ENCODE data around the gene MPP3.

The MPP3 gene

DNA sequence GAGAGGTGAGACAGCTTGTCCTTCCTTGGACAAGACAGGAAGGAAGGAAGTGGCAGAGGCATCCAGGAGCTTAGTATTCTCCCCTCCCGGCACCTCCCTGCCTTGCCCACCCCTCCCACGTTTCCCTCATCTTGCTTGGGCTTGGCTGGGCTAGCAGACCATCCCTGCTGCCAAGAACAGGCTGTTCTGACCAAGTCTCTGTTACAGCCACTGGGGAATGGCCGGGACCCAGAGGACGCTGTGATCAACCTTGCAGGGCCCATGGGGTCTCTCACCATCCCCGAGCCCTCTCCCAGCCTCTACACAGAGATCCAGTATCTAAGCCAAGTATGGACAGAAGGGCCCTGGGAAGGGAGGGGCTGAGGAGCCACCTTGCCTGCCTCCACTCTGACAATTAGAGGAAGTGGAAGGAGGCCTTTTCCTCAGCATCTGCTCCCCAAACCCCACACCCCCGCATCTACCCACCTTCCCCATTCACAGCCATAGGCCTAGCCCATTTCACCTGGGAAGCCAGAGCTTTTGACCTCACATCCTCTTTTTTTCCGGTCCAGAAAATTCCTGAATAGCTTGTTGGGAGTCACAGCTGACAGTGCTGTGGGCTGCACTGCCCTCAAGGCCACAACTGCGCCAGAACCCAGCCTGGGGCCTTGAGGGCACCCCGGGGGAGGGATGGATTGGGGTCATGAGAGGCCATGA lies 28.1 kb upstream of the MPP3 start:
- no peak overlapping the region for H3K27ac ChIP-seq (ENCODE audit: insufficient read depth, low read depth, low read length, poor library complexity, severe bottlenecking)
- no peak overlapping the region for H3K4me3 ChIP-seq (ENCODE audit: insufficient read depth, low read depth, low read length)
- no peaks in the 10 kb centered on the region for H3K27me3 ChIP-seq (ENCODE audit: control insufficient read depth, insufficient read depth, low read length, poor library complexity, severe bottlenecking)
- H3K36me3 ChIP-seq (ENCODE audit: control insufficient read depth, insufficient read depth, low read length), result no peaks in the 10 kb centered on the region
- H3K4me1 ChIP-seq (ENCODE audit: control insufficient read depth, insufficient read depth, low read length), result no peaks in the 10 kb centered on the region
- WGBS, 2 experiments, result 88 to 90% methylated on average over 9 of the region's 9 CpGs
- no peaks in the 10 kb centered on the region for H3K9me3 ChIP-seq (ENCODE audit: control insufficient read depth, low read length)

GRCh38 chr17:43860077-43860725 lies 27.3 kb upstream of the MPP3 start:
- Histone ChIP-seq H3K9me3 (ENCODE audit: control insufficient read depth, low read length) (no peaks in the 10 kb centered on the region), H3K27ac (ENCODE audit: insufficient read depth, low read depth, low read length, poor library complexity, severe bottlenecking) (no peak overlapping the region), H3K4me1 (ENCODE audit: control insufficient read depth, insufficient read depth, low read length) (no peaks in the 10 kb centered on the region), H3K27me3 (ENCODE audit: control insufficient read depth, insufficient read depth, low read length, poor library complexity, severe bottlenecking) (no peaks in the 10 kb centered on the region), H3K4me3 (ENCODE audit: insufficient read depth, low read depth, low read length) (no peak overlapping the region), H3K36me3 (ENCODE audit: control insufficient read depth, insufficient read depth, low read length) (no peaks in the 10 kb centered on the region)
- WGBS, 2 experiments, result 90 to 93% methylated on average over 12 of the region's 12 CpGs

- no peaks in the 10 kb centered on the region for H3K27me3 ChIP-seq (ENCODE audit: control insufficient read depth, insufficient read depth, low read length, poor library complexity, severe bottlenecking)
- WGBS, 2 experiments, result 83 to 86% methylated on average over 12 of the region's 12 CpGs
- no peak overlapping the region for H3K27ac ChIP-seq (ENCODE audit: insufficient read depth, low read depth, low read length, poor library complexity, severe bottlenecking)
- no peak overlapping the region for H3K4me3 ChIP-seq (ENCODE audit: insufficient read depth, low read depth, low read length)
- no peaks in the 10 kb centered on the region for H3K36me3 ChIP-seq (ENCODE audit: control insufficient read depth, insufficient read depth, low read length)
- H3K4me1 ChIP-seq (ENCODE audit: control insufficient read depth, insufficient read depth, low read length), result no peaks in the 10 kb centered on the region
- no peaks in the 10 kb centered on the region for H3K9me3 ChIP-seq (ENCODE audit: control insufficient read depth, low read length)
Measured at GRCh38 chr17:43857957-43858600, 25.1 kb upstream of the MPP3 start.

- Histone ChIP-seq H3K9me3 (ENCODE audit: control insufficient read depth, low read length) (no peaks in the 10 kb centered on the region), H3K4me3 (ENCODE audit: insufficient read depth, low read depth, low read length) (no peak overlapping the region), H3K36me3 (ENCODE audit: control insufficient read depth, insufficient read depth, low read length) (no peaks in the 10 kb centered on the region), H3K27me3 (ENCODE audit: control insufficient read depth, insufficient read depth, low read length, poor library complexity, severe bottlenecking) (no peaks in the 10 kb centered on the region), H3K4me1 (ENCODE audit: control insufficient read depth, insufficient read depth, low read length) (no peaks in the 10 kb centered on the region), H3K27ac (ENCODE audit: insufficient read depth, low read depth, low read length, poor library complexity, severe bottlenecking) (no peak overlapping the region)
- 95 to 96% methylated on average over 5 of the region's 5 CpGs for WGBS, 2 experiments
Measured at GRCh38 chr17:43857141-43857540, 24.2 kb upstream of the MPP3 start.

DNA sequence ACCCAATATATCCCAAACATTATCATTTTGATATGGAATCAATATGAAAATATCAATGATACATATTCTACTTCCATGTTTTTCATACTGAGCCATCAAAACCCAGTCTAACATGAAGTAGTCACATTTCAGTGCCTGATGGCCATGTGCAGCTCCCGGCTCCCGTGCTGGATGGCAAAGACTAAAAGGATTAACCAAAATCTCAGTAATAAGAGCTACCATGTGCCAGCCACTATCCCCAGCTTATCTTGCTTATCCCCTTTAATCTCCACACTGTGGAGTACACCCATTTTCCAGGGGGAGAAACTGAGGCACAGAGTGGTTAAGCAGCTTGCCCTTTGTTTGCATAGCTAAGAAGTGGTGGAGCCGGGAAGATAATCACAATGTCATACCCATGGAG lies 23.2 kb upstream of the MPP3 start:
- no peak overlapping the region for H3K27ac ChIP-seq (ENCODE audit: insufficient read depth, low read depth, low read length, poor library complexity, severe bottlenecking)
- H3K4me1 ChIP-seq (ENCODE audit: control insufficient read depth, insufficient read depth, low read length), result no peaks in the 10 kb centered on the region
- no peak overlapping the region for H3K4me3 ChIP-seq (ENCODE audit: insufficient read depth, low read depth, low read length)
- H3K36me3 ChIP-seq (ENCODE audit: control insufficient read depth, insufficient read depth, low read length), result no peaks in the 10 kb centered on the region
- no peaks in the 10 kb centered on the region for H3K9me3 ChIP-seq (ENCODE audit: control insufficient read depth, low read length)
- WGBS, 2 experiments, result 93 to 94% methylated on average over 3 of the region's 3 CpGs
- no peaks in the 10 kb centered on the region for H3K27me3 ChIP-seq (ENCODE audit: control insufficient read depth, insufficient read depth, low read length, poor library complexity, severe bottlenecking)

- H3K36me3 ChIP-seq (ENCODE audit: control insufficient read depth, insufficient read depth, low read length), result no peaks in the 10 kb centered on the region
- WGBS, 2 experiments, result 93 to 95% methylated on average over 9 of the region's 9 CpGs
- no peaks in the 10 kb centered on the region for H3K9me3 ChIP-seq (ENCODE audit: control insufficient read depth, low read length)
- H3K27me3 ChIP-seq (ENCODE audit: control insufficient read depth, insufficient read depth, low read length, poor library complexity, severe bottlenecking), result no peaks in the 10 kb centered on the region
- H3K4me1 ChIP-seq (ENCODE audit: control insufficient read depth, insufficient read depth, low read length), result no peaks in the 10 kb centered on the region
- no peak overlapping the region for H3K27ac ChIP-seq (ENCODE audit: insufficient read depth, low read depth, low read length, poor library complexity, severe bottlenecking)
- no peak overlapping the region for H3K4me3 ChIP-seq (ENCODE audit: insufficient read depth, low read depth, low read length)
Measured at GRCh38 chr17:43855061-43855460, 22.1 kb upstream of the MPP3 start.

GRCh38 chr17:43854498-43854897 lies 21.6 kb upstream of the MPP3 start:
- Histone ChIP-seq H3K27me3 (ENCODE audit: control insufficient read depth, insufficient read depth, low read length, poor library complexity, severe bottlenecking) (no peaks in the 10 kb centered on the region), H3K4me3 (ENCODE audit: insufficient read depth, low read depth, low read length) (no peak overlapping the region), H3K4me1 (ENCODE audit: control insufficient read depth, insufficient read depth, low read length) (no peaks in the 10 kb centered on the region), H3K27ac (ENCODE audit: insufficient read depth, low read depth, low read length, poor library complexity, severe bottlenecking) (no peak overlapping the region), H3K9me3 (ENCODE audit: control insufficient read depth, low read length) (no peaks in the 10 kb centered on the region), H3K36me3 (ENCODE audit: control insufficient read depth, insufficient read depth, low read length) (no peaks in the 10 kb centered on the region)
- 85 to 88% methylated on average over 8 of the region's 8 CpGs for WGBS, 2 experiments

- Histone ChIP-seq H3K27me3 (ENCODE audit: control insufficient read depth, insufficient read depth, low read length, poor library complexity, severe bottlenecking) (no peaks in the 10 kb centered on the region), H3K9me3 (ENCODE audit: control insufficient read depth, low read length) (no peaks in the 10 kb centered on the region), H3K36me3 (ENCODE audit: control insufficient read depth, insufficient read depth, low read length) (no peaks in the 10 kb centered on the region), H3K4me1 (ENCODE audit: control insufficient read depth, insufficient read depth, low read length) (no peaks in the 10 kb centered on the region), H3K27ac (ENCODE audit: insufficient read depth, low read depth, low read length, poor library complexity, severe bottlenecking) (no peak overlapping the region), H3K4me3 (ENCODE audit: insufficient read depth, low read depth, low read length) (no peak overlapping the region)
- 86 to 91% methylated on average over 7 of the region's 7 CpGs for WGBS, 2 experiments
Measured at GRCh38 chr17:43853546-43853945, 20.6 kb upstream of the MPP3 start.

- Histone ChIP-seq H3K27ac (ENCODE audit: insufficient read depth, low read depth, low read length, poor library complexity, severe bottlenecking) (no peak overlapping the region), H3K9me3 (ENCODE audit: control insufficient read depth, low read length) (no peaks in the 10 kb centered on the region), H3K4me1 (ENCODE audit: control insufficient read depth, insufficient read depth, low read length) (no peaks in the 10 kb centered on the region), H3K27me3 (ENCODE audit: control insufficient read depth, insufficient read depth, low read length, poor library complexity, severe bottlenecking) (no peaks in the 10 kb centered on the region), H3K4me3 (ENCODE audit: insufficient read depth, low read depth, low read length) (no peak overlapping the region), H3K36me3 (ENCODE audit: control insufficient read depth, insufficient read depth, low read length) (no peaks in the 10 kb centered on the region)
- 88 to 89% methylated on average over 8 of the region's 8 CpGs for WGBS, 2 experiments
Measured at GRCh38 chr17:43852571-43852970, 19.6 kb upstream of the MPP3 start.

GRCh38 chr17:43849116-43849515 lies 16.2 kb upstream of the MPP3 start:
- H3K36me3 ChIP-seq (ENCODE audit: control insufficient read depth, insufficient read depth, low read length), result no peaks in the 10 kb centered on the region
- H3K27ac ChIP-seq (ENCODE audit: insufficient read depth, low read depth, low read length, poor library complexity, severe bottlenecking), result no peak overlapping the region
- 92 to 93% methylated on average over 8 of the region's 8 CpGs for WGBS, 2 experiments
- no peaks in the 10 kb centered on the region for H3K27me3 ChIP-seq (ENCODE audit: control insufficient read depth, insufficient read depth, low read length, poor library complexity, severe bottlenecking)
- H3K4me3 ChIP-seq (ENCODE audit: insufficient read depth, low read depth, low read length), result no peak overlapping the region
- no peaks in the 10 kb centered on the region for H3K9me3 ChIP-seq (ENCODE audit: control insufficient read depth, low read length)
- no peaks in the 10 kb centered on the region for H3K4me1 ChIP-seq (ENCODE audit: control insufficient read depth, insufficient read depth, low read length)

Measured in ectodermal cell (in vitro differentiated cells).